HepG2 (cell line): Measurements from ENCODE around the gene RABL6. TPM values are rescaled to one million over a fixed set of nuclear protein-coding genes. Genes with fewer than 3 reads are reported as not detected.

Source experiments
- ARID2 ChIP-seq: sonication (generic); formaldehyde crosslinking; IDR thresholded peaks from 2 replicates; pipeline ENCODE4 v1.8.1; 2022; ENCODE audit warnings: mild to moderate bottlenecking, missing genetic modification reagents, borderline replicate concordance
- CBX5 ChIP-seq: sonication (generic); formaldehyde crosslinking; IDR thresholded peaks from 2 replicates; pipeline ENCODE4 v1.4.0; 2020; ENCODE audit warnings: missing genetic modification reagents, borderline replicate concordance
- FOXC1 ChIP-seq: sonication (generic); formaldehyde crosslinking; IDR thresholded peaks from 2 replicates; pipeline ENCODE4 v1.8.0; 2022; ENCODE audit warnings: mild to moderate bottlenecking, missing genetic modification reagents, borderline replicate concordance
- GATA4 ChIP-seq: sonication (generic); IDR thresholded peaks from 2 replicates; pipeline ENCODE4 v1.6.1; 2016; ENCODE audit warnings: antibody characterized with exemption, low read depth, borderline replicate concordance
- IKZF4 ChIP-seq: sonication (generic); formaldehyde crosslinking; IDR thresholded peaks from 2 replicates; pipeline ENCODE4 v1.5.1; 2020; ENCODE audit warnings: borderline replicate concordance, mild to moderate bottlenecking, low read depth, missing genetic modification reagents; ENCODE audit errors: not compliant biosample characterization
- RBM22 ChIP-seq: fragments of 200-400 bp; formaldehyde crosslinking; optimal IDR thresholded peaks from 2 replicates; pipeline ENCODE3; 2017; ENCODE audit warnings: mild to moderate bottlenecking, low read length, moderate library complexity
- SNAPC2 ChIP-seq: sonication (generic); formaldehyde crosslinking; IDR thresholded peaks from 2 replicates; pipeline ENCODE4 v1.8.1; 2022; ENCODE audit warnings: mild to moderate bottlenecking, missing genetic modification reagents
- TGIF2 ChIP-seq: IDR thresholded peaks from 2 replicates; pipeline ENCODE4 v1.6.1; 2016; ENCODE audit warnings: control low read depth, missing compliant biosample characterization
- ZBTB42 ChIP-seq: sonication (generic); formaldehyde crosslinking; IDR thresholded peaks from 2 replicates; pipeline ENCODE4 v1.5.0; 2020; ENCODE audit warnings: mild to moderate bottlenecking, missing genetic modification reagents
- ZMYM4 ChIP-seq: sonication (generic); formaldehyde crosslinking; IDR thresholded peaks from 2 replicates; pipeline ENCODE4 v1.8.1; 2023; ENCODE audit warnings: mild to moderate bottlenecking, missing genetic modification reagents
- ZNF224 ChIP-seq: sonication (generic); formaldehyde crosslinking; IDR thresholded peaks from 2 replicates; pipeline ENCODE4 v1.5.0; 2020; ENCODE audit warnings: mild to moderate bottlenecking, missing genetic modification reagents
- ZNF766 ChIP-seq: sonication (generic); formaldehyde crosslinking; IDR thresholded peaks from 2 replicates; pipeline ENCODE4 v1.5.0; 2020; ENCODE audit warnings: missing genetic modification reagents, borderline replicate concordance
- ZNF776 ChIP-seq: sonication (generic); formaldehyde crosslinking; IDR thresholded peaks from 2 replicates; pipeline ENCODE4 v1.4.0; 2020; ENCODE audit warnings: mild to moderate bottlenecking, missing genetic modification reagents
- polyA plus RNA-seq, 8 experiments: library from polyadenylated mRNA; depleted of rRNA in 3 of 8; stranded (reverse) in 7 of 8; unstranded in 1 of 8; fragments of >200 nt; fragmentation: Illumina TruSeq in 4 of 8; extraction: Trizol in 4 of 8; gene quantifications; 2 replicates each; pipeline versions ENCODE4 v1.2.1 to v1.2.3, GENCODE V29; 2011 to 2016; ENCODE audit warnings: low read depth in 4 of 8, missing spikeins in 1 of 8, mixed read lengths in 1 of 8; ENCODE audit not compliant: insufficient read depth in 1 of 8
- total RNA-seq, 5 experiments: library from RNA; depleted of rRNA; stranded (reverse); fragments of >200 nt; fragmentation: Illumina TruSeq; extraction: Trizol; gene quantifications; 2 replicates each; pipeline ENCODE4 v1.2.3, GENCODE V29; 2016; ENCODE audit warnings: low read depth in 1 of 5
- TF ChIP-seq, protein P1 (sequence below): sonication (generic); formaldehyde crosslinking; IDR thresholded peaks from 2 replicates; pipeline ENCODE4 v1.4.0; 2020; ENCODE audit warnings: missing genetic modification reagents
- TF ChIP-seq, protein P2 (sequence below): sonication (generic); formaldehyde crosslinking; IDR thresholded peaks from 2 replicates; pipeline ENCODE4 v1.4.0; 2020; ENCODE audit warnings: missing genetic modification reagents, borderline replicate concordance
- TF ChIP-seq, protein P3 (sequence below): sonication (generic); formaldehyde crosslinking; IDR thresholded peaks from 2 replicates; pipeline ENCODE4 v1.8.0; 2022; ENCODE audit warnings: mild to moderate bottlenecking, missing genetic modification reagents, moderate library complexity
- TF ChIP-seq, protein P4 (sequence below): sonication (generic); formaldehyde crosslinking; IDR thresholded peaks from 2 replicates; pipeline ENCODE4 v1.4.0; 2020; ENCODE audit warnings: missing genetic modification reagents

The RABL6 gene
- total and polyA plus RNA-seq, 2 of the 13 experiments (the other 11 are each of a cell fraction or from before 2014, with no cell fraction given), result 81.5 to 125 TPM

DNA sequence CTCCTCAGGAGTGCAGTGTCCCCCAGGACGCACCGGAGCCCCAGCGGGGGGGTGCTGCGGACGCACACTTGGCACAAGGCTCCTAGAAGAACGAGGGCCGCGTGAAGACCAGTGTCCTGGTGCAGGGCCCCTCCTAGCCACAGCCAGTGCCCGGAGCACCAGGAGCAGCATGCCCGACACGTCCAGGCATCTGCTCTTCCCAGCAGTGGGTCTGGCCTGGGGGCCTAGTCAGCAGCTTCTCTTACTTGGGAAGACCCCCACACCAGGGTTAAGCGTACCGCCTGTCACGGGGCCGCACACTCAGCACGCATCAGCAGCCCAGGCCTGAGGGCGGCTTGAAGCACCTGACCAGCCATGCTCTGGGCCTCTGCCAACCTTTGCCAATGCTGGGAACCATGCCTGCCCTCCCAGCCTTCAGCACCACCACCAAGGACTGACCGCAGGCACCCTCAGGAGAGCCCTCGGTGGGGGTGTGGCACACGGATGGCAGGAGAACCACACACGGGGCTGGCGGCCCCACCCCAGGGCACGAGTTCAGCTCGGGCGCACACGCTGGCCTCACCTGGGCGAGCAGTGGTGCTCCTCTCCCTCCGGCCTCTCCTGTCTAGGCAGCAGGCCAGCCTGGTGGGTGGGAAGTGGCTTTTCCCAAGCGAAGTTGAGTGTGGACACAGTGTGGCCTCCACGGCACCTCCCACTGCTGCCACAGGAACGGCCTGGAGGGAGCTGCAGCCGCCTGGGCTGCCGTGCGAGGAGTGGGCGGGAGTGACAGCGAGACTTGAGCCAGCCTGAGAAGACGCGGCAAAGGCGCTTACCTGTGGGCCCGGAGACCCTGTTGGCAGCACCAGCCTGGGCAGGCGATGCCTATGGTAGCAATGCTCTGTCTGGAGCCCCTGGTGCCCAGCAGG lies 22.5 kb downstream of the RABL6 start (continued):
- TF ChIP-seq, protein P1, sequence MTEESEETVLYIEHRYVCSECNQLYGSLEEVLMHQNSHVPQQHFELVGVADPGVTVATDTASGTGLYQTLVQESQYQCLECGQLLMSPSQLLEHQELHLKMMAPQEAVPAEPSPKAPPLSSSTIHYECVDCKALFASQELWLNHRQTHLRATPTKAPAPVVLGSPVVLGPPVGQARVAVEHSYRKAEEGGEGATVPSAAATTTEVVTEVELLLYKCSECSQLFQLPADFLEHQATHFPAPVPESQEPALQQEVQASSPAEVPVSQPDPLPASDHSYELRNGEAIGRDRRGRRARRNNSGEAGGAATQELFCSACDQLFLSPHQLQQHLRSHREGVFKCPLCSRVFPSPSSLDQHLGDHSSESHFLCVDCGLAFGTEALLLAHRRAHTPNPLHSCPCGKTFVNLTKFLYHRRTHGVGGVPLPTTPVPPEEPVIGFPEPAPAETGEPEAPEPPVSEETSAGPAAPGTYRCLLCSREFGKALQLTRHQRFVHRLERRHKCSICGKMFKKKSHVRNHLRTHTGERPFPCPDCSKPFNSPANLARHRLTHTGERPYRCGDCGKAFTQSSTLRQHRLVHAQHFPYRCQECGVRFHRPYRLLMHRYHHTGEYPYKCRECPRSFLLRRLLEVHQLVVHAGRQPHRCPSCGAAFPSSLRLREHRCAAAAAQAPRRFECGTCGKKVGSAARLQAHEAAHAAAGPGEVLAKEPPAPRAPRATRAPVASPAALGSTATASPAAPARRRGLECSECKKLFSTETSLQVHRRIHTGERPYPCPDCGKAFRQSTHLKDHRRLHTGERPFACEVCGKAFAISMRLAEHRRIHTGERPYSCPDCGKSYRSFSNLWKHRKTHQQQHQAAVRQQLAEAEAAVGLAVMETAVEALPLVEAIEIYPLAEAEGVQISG (CRISPR knock-in tag), result no peak
- no peak for TF ChIP-seq GATA4
- no peak for TF ChIP-seq CBX5
- TF ChIP-seq ZMYM4, result no peak
- TF ChIP-seq IKZF4 (CRISPR knock-in tag), result no peak
- TF ChIP-seq ZNF776 (CRISPR knock-in tag), result no peak
- TF ChIP-seq FOXC1 (CRISPR knock-in tag), result no peak
- peak; percentile 48 for TF ChIP-seq RBM22
- TF ChIP-seq, protein P2, sequence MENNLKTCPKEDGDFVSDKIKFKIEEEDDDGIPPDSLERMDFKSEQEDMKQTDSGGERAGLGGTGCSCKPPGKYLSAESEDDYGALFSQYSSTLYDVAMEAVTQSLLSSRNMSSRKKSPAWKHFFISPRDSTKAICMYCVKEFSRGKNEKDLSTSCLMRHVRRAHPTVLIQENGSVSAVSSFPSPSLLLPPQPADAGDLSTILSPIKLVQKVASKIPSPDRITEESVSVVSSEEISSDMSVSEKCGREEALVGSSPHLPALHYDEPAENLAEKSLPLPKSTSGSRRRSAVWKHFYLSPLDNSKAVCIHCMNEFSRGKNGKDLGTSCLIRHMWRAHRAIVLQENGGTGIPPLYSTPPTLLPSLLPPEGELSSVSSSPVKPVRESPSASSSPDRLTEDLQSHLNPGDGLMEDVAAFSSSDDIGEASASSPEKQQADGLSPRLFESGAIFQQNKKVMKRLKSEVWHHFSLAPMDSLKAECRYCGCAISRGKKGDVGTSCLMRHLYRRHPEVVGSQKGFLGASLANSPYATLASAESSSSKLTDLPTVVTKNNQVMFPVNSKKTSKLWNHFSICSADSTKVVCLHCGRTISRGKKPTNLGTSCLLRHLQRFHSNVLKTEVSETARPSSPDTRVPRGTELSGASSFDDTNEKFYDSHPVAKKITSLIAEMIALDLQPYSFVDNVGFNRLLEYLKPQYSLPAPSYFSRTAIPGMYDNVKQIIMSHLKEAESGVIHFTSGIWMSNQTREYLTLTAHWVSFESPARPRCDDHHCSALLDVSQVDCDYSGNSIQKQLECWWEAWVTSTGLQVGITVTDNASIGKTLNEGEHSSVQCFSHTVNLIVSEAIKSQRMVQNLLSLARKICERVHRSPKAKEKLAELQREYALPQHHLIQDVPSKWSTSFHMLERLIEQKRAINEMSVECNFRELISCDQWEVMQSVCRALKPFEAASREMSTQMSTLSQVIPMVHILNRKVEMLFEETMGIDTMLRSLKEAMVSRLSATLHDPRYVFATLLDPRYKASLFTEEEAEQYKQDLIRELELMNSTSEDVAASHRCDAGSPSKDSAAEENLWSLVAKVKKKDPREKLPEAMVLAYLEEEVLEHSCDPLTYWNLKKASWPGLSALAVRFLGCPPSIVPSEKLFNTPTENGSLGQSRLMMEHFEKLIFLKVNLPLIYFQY, result no peak
- TF ChIP-seq ZNF766, result no peak
- TF ChIP-seq ZNF224 (CRISPR knock-in tag), result no peak
- no peak for TF ChIP-seq ZBTB42
- no peak for TF ChIP-seq TGIF2 (CRISPR knock-in tag)
- TF ChIP-seq SNAPC2, result no peak
- TF ChIP-seq, protein P3, sequence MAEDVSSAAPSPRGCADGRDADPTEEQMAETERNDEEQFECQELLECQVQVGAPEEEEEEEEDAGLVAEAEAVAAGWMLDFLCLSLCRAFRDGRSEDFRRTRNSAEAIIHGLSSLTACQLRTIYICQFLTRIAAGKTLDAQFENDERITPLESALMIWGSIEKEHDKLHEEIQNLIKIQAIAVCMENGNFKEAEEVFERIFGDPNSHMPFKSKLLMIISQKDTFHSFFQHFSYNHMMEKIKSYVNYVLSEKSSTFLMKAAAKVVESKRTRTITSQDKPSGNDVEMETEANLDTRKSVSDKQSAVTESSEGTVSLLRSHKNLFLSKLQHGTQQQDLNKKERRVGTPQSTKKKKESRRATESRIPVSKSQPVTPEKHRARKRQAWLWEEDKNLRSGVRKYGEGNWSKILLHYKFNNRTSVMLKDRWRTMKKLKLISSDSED (CRISPR knock-in tag), result no peak
- no peak for TF ChIP-seq ARID2
- TF ChIP-seq, protein P4, sequence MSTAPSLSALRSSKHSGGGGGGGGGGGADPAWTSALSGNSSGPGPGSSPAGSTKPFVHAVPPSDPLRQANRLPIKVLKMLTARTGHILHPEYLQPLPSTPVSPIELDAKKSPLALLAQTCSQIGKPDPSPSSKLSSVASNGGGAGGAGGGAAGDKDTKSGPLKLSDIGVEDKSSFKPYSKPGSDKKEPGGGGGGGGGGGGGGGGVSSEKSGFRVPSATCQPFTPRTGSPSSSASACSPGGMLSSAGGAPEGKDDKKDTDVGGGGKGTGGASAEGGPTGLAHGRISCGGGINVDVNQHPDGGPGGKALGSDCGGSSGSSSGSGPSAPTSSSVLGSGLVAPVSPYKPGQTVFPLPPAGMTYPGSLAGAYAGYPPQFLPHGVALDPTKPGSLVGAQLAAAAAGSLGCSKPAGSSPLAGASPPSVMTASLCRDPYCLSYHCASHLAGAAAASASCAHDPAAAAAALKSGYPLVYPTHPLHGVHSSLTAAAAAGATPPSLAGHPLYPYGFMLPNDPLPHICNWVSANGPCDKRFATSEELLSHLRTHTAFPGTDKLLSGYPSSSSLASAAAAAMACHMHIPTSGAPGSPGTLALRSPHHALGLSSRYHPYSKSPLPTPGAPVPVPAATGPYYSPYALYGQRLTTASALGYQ, result no peak
